Erythroblast (primary cell): ENCODE results near the gene PLB1.

ENCODE experiments used
- GATA1 ChIP-seq: IDR thresholded peaks from 2 replicates; pipeline ENCODE4 v1.6.1; 2011; ENCODE audit warnings: low read depth, mild to moderate bottlenecking, control low read depth, low read length, moderate library complexity
- POLR2A ChIP-seq: IDR thresholded peaks from 2 replicates; pipeline ENCODE4 v1.6.1; 2011; ENCODE audit warnings: mild to moderate bottlenecking, low read length

- TF ChIP-seq POLR2A (no peak), GATA1 (no peak)
These were observed 25.8 kb upstream of the PLB1 start for GRCh38 chr2:28469947-28470535.
